GM18526 (cell line): ENCODE results near the gene IFNG-AS1.

Experiments
- POLR2A ChIP-seq: IDR thresholded peaks from 3 replicates; pipeline ENCODE4 v1.6.1; 2011; ENCODE audit not compliant: insufficient read length; ENCODE audit errors: extremely low read depth

The IFNG-AS1 gene

GRCh38 chr12:67989184-67989920 lies at the start of gene IFNG-AS1:
Gene IFNG-AS1, plus strand, starts transcription at chr12:67989447.
- TF ChIP-seq POLR2A, result no peak

DNA sequence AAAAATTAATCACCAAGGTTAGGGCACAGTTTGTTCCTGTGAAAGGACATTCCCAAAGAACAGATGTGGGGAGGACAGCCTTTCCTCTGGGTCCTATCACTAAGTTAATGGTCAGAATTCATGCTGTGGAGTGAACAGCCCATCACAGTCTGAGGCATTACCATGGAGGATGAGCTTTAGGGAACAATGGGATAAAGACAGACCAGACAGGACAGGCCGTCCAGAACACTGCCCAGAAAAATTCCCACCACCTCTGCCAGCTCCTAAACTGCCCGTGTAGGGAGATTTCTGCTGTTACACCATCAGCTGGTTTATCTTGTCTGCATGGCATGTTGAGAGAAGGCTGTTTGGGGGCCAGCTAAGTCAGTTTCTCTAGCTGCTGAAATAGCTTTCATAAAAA lies 49.6 kb upstream of the IFNG-AS1 start:
- TF ChIP-seq POLR2A, result no peak

DNA sequence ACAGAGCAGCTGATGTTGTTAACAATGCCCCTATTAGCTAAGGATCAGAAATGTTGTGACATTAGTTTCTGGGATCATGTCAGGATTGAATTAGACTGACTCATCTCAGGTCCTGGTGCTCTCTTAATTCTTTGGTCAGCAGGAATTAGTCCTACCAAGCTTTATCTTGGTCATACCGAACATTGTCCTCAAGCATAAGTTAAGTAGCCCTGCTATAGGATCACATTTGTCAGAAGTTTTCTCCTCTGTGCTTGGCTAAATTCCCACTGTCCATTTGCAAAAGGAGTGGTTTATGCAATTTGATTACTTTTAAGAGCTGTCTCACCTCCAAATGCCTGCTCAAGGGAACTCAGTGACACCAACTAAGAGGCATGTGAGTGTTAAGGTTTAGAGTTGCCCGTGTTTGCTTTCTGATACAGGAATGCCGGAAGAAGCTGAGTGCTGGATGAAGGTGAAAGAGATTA lies 48.4 kb upstream of the IFNG-AS1 start:
- TF ChIP-seq POLR2A, result no peak

DNA sequence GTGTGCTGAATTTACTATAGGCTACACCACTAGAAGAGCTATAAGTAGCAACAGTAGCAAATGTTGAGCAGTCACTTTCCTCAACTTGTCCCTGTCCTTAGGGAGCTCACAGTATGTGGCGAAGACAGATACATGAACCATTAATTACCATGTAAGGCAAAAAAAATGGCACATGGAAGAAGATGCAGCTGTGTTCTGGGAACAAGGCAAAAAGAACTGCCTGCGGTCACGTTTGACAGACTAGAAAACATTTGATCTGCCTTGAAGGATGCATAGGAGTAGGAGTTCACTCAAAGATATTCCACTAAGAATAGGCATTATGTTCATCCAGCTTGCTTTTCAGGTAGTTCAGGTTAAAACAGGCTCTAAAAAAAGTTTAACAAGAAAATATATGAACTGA lies 46.5 kb upstream of the IFNG-AS1 start:
- TF ChIP-seq POLR2A, result no peak

DNA sequence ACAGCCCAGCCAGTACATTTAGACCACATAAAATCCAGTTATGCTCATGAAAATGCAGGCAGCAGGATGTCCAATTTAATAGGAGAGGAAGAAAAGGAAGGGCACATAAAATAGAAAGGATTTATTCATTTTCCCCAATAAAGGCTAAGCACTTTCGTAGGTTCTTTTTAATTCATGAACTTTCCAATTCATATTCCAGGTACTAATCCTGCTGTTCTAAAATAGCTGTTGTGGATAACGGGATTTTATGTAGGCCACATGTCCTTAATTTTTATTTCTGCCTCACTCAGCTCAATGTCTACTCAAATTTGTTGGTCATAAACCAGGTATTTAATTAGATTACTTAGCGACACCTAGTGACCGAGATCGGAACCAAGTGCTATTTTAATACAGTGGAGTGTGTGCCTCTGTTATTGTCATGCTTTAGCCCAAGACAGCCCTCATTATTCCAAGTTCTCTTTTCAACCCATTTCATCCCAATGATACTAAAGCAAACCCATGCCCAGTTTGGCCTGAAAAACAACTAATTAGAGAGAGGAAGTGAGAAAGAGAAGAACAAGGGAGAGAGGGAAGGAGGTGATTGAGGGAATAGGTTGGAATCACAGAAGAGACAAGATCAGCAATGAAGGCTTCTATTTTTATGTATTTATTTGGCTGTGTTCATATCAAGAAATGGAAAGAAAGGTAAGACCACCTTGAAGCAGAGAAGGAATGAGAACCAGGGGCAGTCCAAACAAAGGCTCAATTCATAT lies 45.9 kb upstream of the IFNG-AS1 start:
- no peak for TF ChIP-seq POLR2A

- TF ChIP-seq POLR2A, result no peak
These were observed 45.2 kb upstream of the IFNG-AS1 start for GRCh38 chr12:67944093-67944492.

DNA sequence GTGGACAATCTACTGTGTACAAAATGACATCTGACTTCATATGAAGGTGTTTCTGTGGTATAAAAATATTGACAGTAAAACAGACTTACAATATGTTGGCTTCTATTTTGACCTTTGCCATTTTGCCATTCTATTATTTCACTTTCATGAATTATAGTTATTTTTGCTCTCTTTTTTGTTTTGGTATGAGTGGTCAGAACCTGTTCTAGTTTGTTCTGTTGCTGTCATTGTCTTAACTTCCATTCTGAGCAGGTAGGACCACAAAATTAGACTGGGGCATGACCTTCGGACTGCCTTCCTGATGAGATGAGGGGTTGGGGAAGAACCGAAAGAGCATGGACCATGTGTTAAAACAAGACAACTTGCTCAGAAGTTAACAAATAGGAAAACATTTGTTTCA lies 36.5 kb upstream of the IFNG-AS1 start:
- no peak for TF ChIP-seq POLR2A

- TF ChIP-seq POLR2A, result no peak
These were observed 31.9 kb upstream of the IFNG-AS1 start for GRCh38 chr12:67957383-67957782.

DNA sequence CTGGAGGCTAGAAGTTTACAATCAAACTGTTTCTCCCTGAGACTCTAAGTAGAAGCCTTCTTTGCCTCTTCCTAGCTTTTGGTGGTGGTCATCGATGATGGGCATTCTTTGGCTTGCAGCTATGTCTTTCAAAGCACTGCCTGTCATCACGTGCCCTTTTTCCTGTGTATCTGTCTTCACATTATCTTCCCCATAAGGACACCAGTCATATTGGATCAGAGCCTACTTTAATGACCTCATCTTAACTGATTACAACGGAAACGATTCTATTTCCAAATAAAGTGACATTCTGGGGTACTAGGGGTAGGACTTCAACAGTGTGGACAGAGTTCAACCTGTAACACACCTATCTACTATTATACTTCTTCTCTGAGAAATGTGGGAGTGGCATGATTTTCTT lies 31.1 kb upstream of the IFNG-AS1 start:
- TF ChIP-seq POLR2A, result no peak

- no peak for TF ChIP-seq POLR2A
These were observed 24.8 kb upstream of the IFNG-AS1 start for GRCh38 chr12:67964456-67964855.

DNA sequence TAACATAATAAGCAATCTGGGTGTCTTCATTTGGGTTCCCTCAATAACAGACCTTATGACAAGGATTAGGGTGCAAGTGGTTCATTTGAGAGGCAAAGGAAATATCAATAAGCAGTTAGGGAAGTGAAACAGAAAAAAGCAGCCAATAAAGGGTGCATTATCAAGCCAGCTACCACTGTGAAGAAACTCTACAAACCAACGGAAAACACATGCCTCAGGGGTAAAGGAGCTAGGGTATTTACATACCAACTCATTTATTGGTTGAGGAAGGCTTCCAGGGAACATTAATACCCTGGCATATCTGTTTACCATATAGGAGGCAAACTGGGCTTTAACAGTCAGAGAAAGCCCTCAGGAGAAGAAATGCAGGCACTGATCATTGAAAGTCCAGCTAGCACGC lies 22.7 kb upstream of the IFNG-AS1 start:
- no peak for TF ChIP-seq POLR2A

GRCh38 chr12:67968321-67968720 lies 20.9 kb upstream of the IFNG-AS1 start:
- no peak for TF ChIP-seq POLR2A

- TF ChIP-seq POLR2A, result no peak
These were observed 20.5 kb upstream of the IFNG-AS1 start for GRCh38 chr12:67968725-67969124.

- no peak for TF ChIP-seq POLR2A
These were observed 20.0 kb upstream of the IFNG-AS1 start for GRCh38 chr12:67969134-67969802.

DNA sequence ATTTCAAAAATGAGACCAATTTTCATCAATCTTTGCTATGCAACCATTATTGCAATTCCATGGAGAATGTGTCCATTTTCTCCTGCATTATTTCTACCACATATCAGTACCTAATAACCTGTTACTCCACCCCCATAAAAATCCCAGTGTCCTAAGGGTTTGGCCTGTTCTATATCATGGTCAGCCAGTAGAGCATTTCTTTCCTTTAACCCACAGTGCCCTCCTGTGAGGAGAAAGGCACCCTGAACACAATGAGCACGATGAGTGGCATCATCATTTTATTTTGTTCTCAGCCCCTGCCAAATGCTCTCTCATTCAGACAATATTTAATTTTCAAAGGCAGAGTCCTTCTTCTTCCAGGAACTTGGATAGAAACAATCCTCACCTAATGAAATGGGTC lies 11.6 kb upstream of the IFNG-AS1 start:
- no peak for TF ChIP-seq POLR2A

- TF ChIP-seq POLR2A, result no peak
These were observed 8.9 kb upstream of the IFNG-AS1 start for GRCh38 chr12:67980391-67980790.

- no peak for TF ChIP-seq POLR2A
These were observed 7.7 kb upstream of the IFNG-AS1 start for GRCh38 chr12:67981287-67982162.
